OCI-LY3 (cell line): ENCODE data around the gene SLC49A3.

Source experiments
- CTCF ChIP-seq: fragments of 200-600, 300-600 bp; sonication (generic); IDR thresholded peaks from 2 replicates; pipeline ENCODE4 v1.5.1; 2014; ENCODE audit warnings: antibody characterized with exemption, low read length, low read depth
- EZH2phosphoT487 ChIP-seq: fragments of 200-600 bp; shearing (Covaris generic); IDR thresholded peaks from 2 replicates; pipeline ENCODE4 v1.6.1; 2018; ENCODE audit warnings: antibody characterized with exemption, mixed run types, low read depth

- TF ChIP-seq CTCF (no peak), EZH2phosphoT487 (no peak)
These were observed 36.7 kb upstream of the SLC49A3 start for GRCh38 chr4:725391-726234.
